Measurements from ENCODE around the gene MRTFB.

GRCh38 chr16:14057878-14058382, 13.2 kb upstream of the MRTFB start:
- TF ChIP-seq CTCF (IDR thresholded peaks at IDR 0.05) = no peak
- TF ChIP-seq EP300 (IDR thresholded peaks at IDR 0.05; ENCODE audit: low read depth) = no peak
- TF ChIP-seq POLR2A (IDR thresholded peaks at IDR 0.05) = no peak
- TF ChIP-seq POLR2AphosphoS5 (IDR thresholded peaks at IDR 0.05) = no peak
